H1 (cell line): ENCODE measurements around the gene IGF2R. TPM values are rescaled to one million over a fixed set of nuclear protein-coding genes. Genes with fewer than 3 reads are reported as not detected.

Source experiments
- CTCF ChIA-PET: fragments of 300-600 bp; sonication (Branson Sonifier 250); formaldehyde crosslinking; loops from one replicate; lab custom pipeline; 2021; ENCODE audit not compliant: partially characterized antibody; lab: Charles Lee
- POLR2A ChIA-PET: fragments of 300-600 bp; sonication (Branson Sonifier 250); formaldehyde crosslinking; loops from one replicate; lab custom pipeline; 2021; ENCODE audit warnings: inconsistent platforms; ENCODE audit not compliant: partially characterized antibody; lab: Charles Lee
- DNase-seq, 2 experiments: peaks; one replicate each; pipeline versions ENCODE4 v3.0.0 to v3.0.0-alpha.2; 2010 to 2022; ENCODE audit warnings: low spot score in 2 of 2, low read depth in 1 of 2, mixed read lengths in 1 of 2
- FAIRE-seq: peaks from 2 replicates; lab custom pipeline; 2011; peaks lifted over from hg19 to GRCh38; lab: Jason Lieb, UNC
- H2AFZ ChIP-seq: 2 replicates; pipeline ENCODE4 v1.8.1; 2012; ENCODE audit warnings: low read length, inconsistent platforms
- H2AK5ac ChIP-seq: 2 replicates; pipeline ENCODE4 v1.6.1; 2013; ENCODE audit warnings: low read depth, low read length
- H2BK120ac ChIP-seq: replicated peaks from 2 replicates; pipeline ENCODE3; 2013; ENCODE audit warnings: low read depth, low read length, inconsistent platforms
- H2BK12ac ChIP-seq: 2 replicates; pipeline ENCODE4 v1.6.1; 2013; ENCODE audit warnings: low read depth, low read length
- H2BK15ac ChIP-seq: 2 replicates; pipeline ENCODE4 v1.6.1; 2013; ENCODE audit warnings: low read length
- H2BK20ac ChIP-seq: 2 replicates; pipeline ENCODE4 v1.6.1; 2013; ENCODE audit warnings: low read length
- H2BK5ac ChIP-seq: 2 replicates; pipeline ENCODE4 v1.6.1; 2013; ENCODE audit warnings: low read depth, low read length
- H3K14ac ChIP-seq: 2 replicates; pipeline ENCODE4 v1.6.1; 2013; ENCODE audit warnings: inconsistent platforms; ENCODE audit not compliant: insufficient read length
- H3K18ac ChIP-seq: 2 replicates; pipeline ENCODE4 v1.6.1; 2013; ENCODE audit warnings: low read length; ENCODE audit errors: extremely low read depth
- H3K23ac ChIP-seq: 2 replicates; pipeline ENCODE4 v1.6.1; 2013; ENCODE audit warnings: inconsistent platforms; ENCODE audit not compliant: insufficient read length
- H3K23me2 ChIP-seq: 2 replicates; pipeline ENCODE4 v1.6.1; 2013; ENCODE audit warnings: low read depth, low read length
- H3K27ac ChIP-seq: 2 replicates; pipeline ENCODE4 v1.6.1; 2011; ENCODE audit warnings: low read depth, low read length, inconsistent platforms
- H3K27me3 ChIP-seq, 4 experiments: replicated peaks in 1 of 4; 1 replicate in 1 of 4; 2 replicates in 3 of 4; pipeline versions ENCODE4 v1.6.1 to v1.8.1; 2011 to 2013; ENCODE audit warnings: low read length in 3 of 4, mild to moderate bottlenecking in 3 of 4, inconsistent platforms in 2 of 4, mixed read lengths in 2 of 4, moderate library complexity in 1 of 4; ENCODE audit not compliant: control insufficient read depth in 3 of 4, insufficient read depth in 3 of 4; ENCODE audit errors: extremely low read depth in 1 of 4
- H3K36me3 ChIP-seq, 4 experiments: 2 replicates each; pipeline versions ENCODE4 v1.6.1 to v1.8.1; 2011 to 2013; ENCODE audit warnings: mild to moderate bottlenecking in 4 of 4, low read length in 3 of 4, moderate library complexity in 2 of 4, control low read depth in 1 of 4, inconsistent platforms in 1 of 4; ENCODE audit not compliant: insufficient read depth in 4 of 4, control insufficient read depth in 2 of 4
- H3K4ac ChIP-seq: replicated peaks from 2 replicates; pipeline ENCODE3; 2013; ENCODE audit warnings: low read length, low read depth, mixed read lengths, inconsistent platforms; ENCODE audit not compliant: insufficient read length
- H3K4me1 ChIP-seq, 4 experiments: replicated peaks in 1 of 4; 1 replicate in 1 of 4; 2 replicates in 3 of 4; pipeline versions ENCODE4 v1.6.1 to v1.8.1; 2011 to 2013; ENCODE audit warnings: low read length in 3 of 4, inconsistent platforms in 2 of 4, mixed read lengths in 1 of 4; ENCODE audit not compliant: insufficient read depth in 4 of 4, control insufficient read depth in 3 of 4
- H3K4me2 ChIP-seq, 2 experiments: 2 replicates each; pipeline versions ENCODE4 v1.6.1 to v1.8.1; 2011 to 2013; ENCODE audit warnings: low read depth in 2 of 2, low read length in 2 of 2, control low read depth in 1 of 2, inconsistent platforms in 1 of 2, mild to moderate bottlenecking in 1 of 2; ENCODE audit not compliant: insufficient read depth in 1 of 2
- H3K4me3 ChIP-seq, 4 experiments: fragments of 200-600, 300-600 bp in 1 of 4; sonication (generic), shearing (Covaris generic), sonication (Bioruptor Twin) in 1 of 4; 2 replicates each; pipeline versions ENCODE4 v1.5.1 to v1.8.1; 2011 to 2016; ENCODE audit warnings: low read length in 4 of 4, low read depth in 3 of 4, control low read depth in 2 of 4, inconsistent platforms in 2 of 4, mild to moderate bottlenecking in 2 of 4, mixed read lengths in 1 of 4, moderate library complexity in 1 of 4; ENCODE audit not compliant: insufficient read depth in 2 of 4; ENCODE audit errors: extremely low read depth in 1 of 4
- H3K56ac ChIP-seq: replicated peaks from 2 replicates; pipeline ENCODE3; 2013; ENCODE audit warnings: low read depth, mild to moderate bottlenecking, mixed read lengths, low read length, inconsistent platforms; ENCODE audit not compliant: insufficient read length
- H3K79me1 ChIP-seq: 2 replicates; pipeline ENCODE4 v1.6.1; 2013; ENCODE audit warnings: low read depth, low read length, control low read depth
- H3K79me2 ChIP-seq, 2 experiments: 2 replicates each; pipeline versions ENCODE4 v1.6.1 to v1.8.1; 2012 to 2013; ENCODE audit warnings: low read length in 2 of 2, mild to moderate bottlenecking in 2 of 2, inconsistent platforms in 1 of 2; ENCODE audit not compliant: insufficient read depth in 2 of 2, control insufficient read depth in 1 of 2
- H3K9ac ChIP-seq, 4 experiments: replicated peaks in 1 of 4; 1 replicate in 1 of 4; 2 replicates in 3 of 4; pipeline versions ENCODE4 v1.6.1 to v1.8.1; 2011 to 2013; ENCODE audit warnings: low read depth in 3 of 4, low read length in 3 of 4, control low read depth in 2 of 4, mild to moderate bottlenecking in 2 of 4, moderate library complexity in 2 of 4, inconsistent platforms in 1 of 4; ENCODE audit errors: extremely low read depth in 1 of 4
- H3K9me3 ChIP-seq, 2 experiments: 2 replicates each; pipeline versions ENCODE4 v1.6.1 to v1.8.1; 2012 to 2013; ENCODE audit warnings: mild to moderate bottlenecking in 2 of 2, moderate library complexity in 2 of 2, control low read depth in 1 of 2, inconsistent platforms in 1 of 2, low read depth in 1 of 2, low read length in 1 of 2, mixed read lengths in 1 of 2; ENCODE audit not compliant: insufficient read depth in 2 of 2
- H4K20me1 ChIP-seq, 2 experiments: replicated peaks in 1 of 2; 2 replicates each; pipeline versions ENCODE3 to v1.8.1; 2011 to 2013; ENCODE audit warnings: inconsistent platforms in 2 of 2, low read length in 2 of 2, mild to moderate bottlenecking in 1 of 2; ENCODE audit not compliant: insufficient read depth in 2 of 2, control insufficient read depth in 1 of 2
- H4K5ac ChIP-seq: 2 replicates; pipeline ENCODE4 v1.6.1; 2013; ENCODE audit warnings: low read length, low read depth, mixed read lengths, inconsistent platforms; ENCODE audit not compliant: insufficient read length
- H4K8ac ChIP-seq: 2 replicates; pipeline ENCODE4 v1.8.0; 2013; ENCODE audit warnings: mild to moderate bottlenecking, moderate library complexity, low read length, inconsistent platforms; ENCODE audit not compliant: insufficient read depth; ENCODE audit errors: extremely low read depth
- H4K91ac ChIP-seq: replicated peaks from 2 replicates; pipeline ENCODE3; 2013; ENCODE audit warnings: low read length, mixed read lengths, inconsistent platforms; ENCODE audit not compliant: insufficient read length
- POLR2A ChIP-seq, 2 experiments: IDR thresholded peaks; 1 replicate in 1 of 2; 2 replicates in 1 of 2; pipeline ENCODE4 v1.6.1; 2011; ENCODE audit warnings: low read depth in 2 of 2, low read length in 2 of 2, mild to moderate bottlenecking in 2 of 2; ENCODE audit errors: control extremely low read depth in 1 of 2
- RAD21 ChIP-seq, 2 experiments: IDR thresholded peaks in 1 of 2; conservative IDR thresholded peaks in 1 of 2; 2 replicates each; pipeline ENCODE4 v1.6.1; 2011; ENCODE audit warnings: low read depth in 2 of 2, low read length in 2 of 2, improper control_type of control experiment in 1 of 2, inconsistent platforms in 1 of 2, mild to moderate bottlenecking in 1 of 2, moderate library complexity in 1 of 2
- SP4 ChIP-seq: IDR thresholded peaks from 2 replicates; pipeline ENCODE4 v1.6.1; 2012; ENCODE audit warnings: low read length, inconsistent platforms
- WGBS, 2 experiments: shearing (Covaris generic) in 1 of 2; methylation state at CpG; one replicate each; pipeline versions ENCODE4 v1.1.6 to v1.1.7; 2013 to 2015; ENCODE audit warnings: low lambda C conversion rate in 2 of 2, mixed read lengths in 2 of 2, inconsistent platforms in 1 of 2, low coverage in 1 of 2, missing lambda C conversion rate in 1 of 2; ENCODE audit not compliant: insufficient replicate concordance in 2 of 2, insufficient coverage in 1 of 2, insufficient read length in 1 of 2; ENCODE audit errors: extremely low coverage in 1 of 2, missing lambda C conversion rate in 1 of 2; 5-methylcytosine and 5-hydroxymethylcytosine counted together
- polyA plus RNA-seq, 7 experiments: library from polyadenylated mRNA; depleted of rRNA in 3 of 7; stranded (reverse) in 5 of 7; unstranded in 2 of 7; fragments of >200 nt in 5 of 7; fragments of 200-250 nt in 2 of 7; gene quantifications; 1 replicate in 5 of 7; 2 replicates in 1 of 7; 4 replicates in 1 of 7; pipeline versions ENCODE4 v1.2.1 to v1.2.3, GENCODE V29; 2011 to 2013; ENCODE audit warnings: missing spikeins in 2 of 7, mixed read lengths in 2 of 7
- total RNA-seq: library from RNA; stranded (reverse); fragmentation: NEBNext Ultra II Directional; extraction: Animal tissue kit (Norgen Biotek cat#: 25700); gene quantifications from 2 replicates; pipeline ENCODE4 v1.2.1, GENCODE V29; 2021
- TF ChIP-seq, protein P1 (sequence below), 3 experiments: IDR thresholded peaks; 1 replicate in 2 of 3; 2 replicates in 1 of 3; pipeline versions ENCODE4 v1.5.1 to v1.6.1; 2011; ENCODE audit warnings: low read length in 3 of 3, mild to moderate bottlenecking in 3 of 3, inconsistent platforms in 2 of 3, low read depth in 1 of 3, moderate library complexity in 1 of 3; ENCODE audit not compliant: insufficient read depth in 1 of 3; ENCODE audit errors: control extremely low read depth in 1 of 3

Gene IGF2R
- total and polyA plus RNA-seq, 2 of the 8 experiments (the other 6 are each of a cell fraction or from before 2014, with no cell fraction given), result 20.6 to 74.1 TPM

DNA sequence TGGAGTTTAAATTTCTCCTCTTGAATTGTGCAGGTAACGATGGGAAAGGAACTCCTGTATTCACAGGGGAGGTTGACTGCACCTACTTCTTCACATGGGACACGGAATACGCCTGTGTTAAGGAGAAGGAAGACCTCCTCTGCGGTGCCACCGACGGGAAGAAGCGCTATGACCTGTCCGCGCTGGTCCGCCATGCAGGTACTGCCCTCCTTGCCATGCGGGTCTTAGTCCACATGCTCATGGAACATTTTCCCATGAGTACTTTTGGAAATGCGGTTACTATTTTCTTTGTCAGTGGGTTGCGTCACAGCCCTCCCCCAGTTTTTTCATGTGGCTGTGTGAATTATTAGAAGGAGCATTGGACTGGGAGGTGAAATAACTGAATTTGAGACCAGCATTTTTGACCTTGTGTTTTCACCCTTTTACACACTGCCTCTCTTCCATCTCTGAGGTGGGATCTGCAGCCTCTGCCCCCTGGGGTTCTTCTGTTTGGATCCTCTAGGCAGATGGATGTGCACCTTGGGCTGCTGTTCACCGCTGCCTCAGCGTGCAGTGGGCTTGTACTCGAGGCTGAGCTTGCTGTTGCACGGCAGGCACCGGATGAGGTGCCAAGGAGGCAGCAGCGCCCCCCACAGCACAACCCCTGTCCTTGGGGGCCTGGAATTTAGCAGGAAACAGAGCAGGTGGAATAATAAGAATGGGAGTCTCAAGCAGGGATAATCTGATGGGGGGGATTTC is 71.8 kb downstream of the IGF2R start:
- Histone ChIP-seq H3K4me3 (no peak overlapping the region), H2BK12ac (no peak overlapping the region)
- TF ChIP-seq SP4 (no peak), POLR2A (IDR thresholded peaks at IDR 0.05; ENCODE audit: control extremely low read depth in 1 of 2, low read depth in 2 of 2, low read length in 2 of 2) (no peak), RAD21 (IDR thresholded peaks at IDR 0.05 in 1 of 2, conservative IDR thresholded peaks at IDR 0.05 in 1 of 2; ENCODE audit: low read depth in 2 of 2, low read length in 2 of 2) (peak; percentile 22 to 37; a peak in 3 of 4 replicates)
- TF ChIP-seq, protein P1, sequence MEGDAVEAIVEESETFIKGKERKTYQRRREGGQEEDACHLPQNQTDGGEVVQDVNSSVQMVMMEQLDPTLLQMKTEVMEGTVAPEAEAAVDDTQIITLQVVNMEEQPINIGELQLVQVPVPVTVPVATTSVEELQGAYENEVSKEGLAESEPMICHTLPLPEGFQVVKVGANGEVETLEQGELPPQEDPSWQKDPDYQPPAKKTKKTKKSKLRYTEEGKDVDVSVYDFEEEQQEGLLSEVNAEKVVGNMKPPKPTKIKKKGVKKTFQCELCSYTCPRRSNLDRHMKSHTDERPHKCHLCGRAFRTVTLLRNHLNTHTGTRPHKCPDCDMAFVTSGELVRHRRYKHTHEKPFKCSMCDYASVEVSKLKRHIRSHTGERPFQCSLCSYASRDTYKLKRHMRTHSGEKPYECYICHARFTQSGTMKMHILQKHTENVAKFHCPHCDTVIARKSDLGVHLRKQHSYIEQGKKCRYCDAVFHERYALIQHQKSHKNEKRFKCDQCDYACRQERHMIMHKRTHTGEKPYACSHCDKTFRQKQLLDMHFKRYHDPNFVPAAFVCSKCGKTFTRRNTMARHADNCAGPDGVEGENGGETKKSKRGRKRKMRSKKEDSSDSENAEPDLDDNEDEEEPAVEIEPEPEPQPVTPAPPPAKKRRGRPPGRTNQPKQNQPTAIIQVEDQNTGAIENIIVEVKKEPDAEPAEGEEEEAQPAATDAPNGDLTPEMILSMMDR (IDR thresholded peaks at IDR 0.05; ENCODE audit: control extremely low read depth in 1 of 3, insufficient read depth in 1 of 3, low read depth in 1 of 3, low read length in 3 of 3), result peak; percentile 6 to 14 (median 8); a peak in 2 of 4 replicates
- TF ChIP-seq, all 59 proteins: peak for 2
- no peaks in the 10 kb centered on the region for H3K79me2 ChIP-seq
- H3K9me3 ChIP-seq, result no peaks in the 10 kb centered on the region
- no peak overlapping the region for H3K18ac ChIP-seq
- H4K91ac ChIP-seq, result no peak overlapping the region
- H4K5ac ChIP-seq, result no peak overlapping the region
- no peak overlapping the region for H2BK5ac ChIP-seq
- 96% methylated on average over 19 of the region's 19 CpGs; no CpG with 5 or more reads in 1 of the 2 experiments for WGBS, 2 experiments
- no peak overlapping the region for H3K23ac ChIP-seq
- H2AK5ac ChIP-seq, result no peak overlapping the region
- H2BK20ac ChIP-seq, result no peak overlapping the region
- POLR2A ChIA-PET, result no interaction called here
- H3K36me3 ChIP-seq, result peaks cover 26 to 61% (median 55%) of the 10 kb centered on the region in 4 experiments
- H3K79me1 ChIP-seq, result no peaks in the 10 kb centered on the region
- DNase-seq (no peak), FAIRE-seq (no peak)
- CTCF ChIA-PET, result interaction anchor here (0.8 to 1.7 kb wide), 5 partner anchors 9 to 177 kb away, joined by 3 to 6 read pairs (median 3); no protein-coding TSS in a partner anchor
- no peaks in the 10 kb centered on the region for H3K23me2 ChIP-seq
- H3K27me3 ChIP-seq, result no peaks in the 10 kb centered on the region
- no peak overlapping the region for H2AFZ ChIP-seq
- no peaks in the 10 kb centered on the region for H3K4me1 ChIP-seq
- H2BK120ac ChIP-seq, result no peak overlapping the region
- H3K4me2 ChIP-seq, result no peak overlapping the region
- H3K9ac ChIP-seq, result no peak overlapping the region
- peaks cover 3 to 6% of the 10 kb centered on the region in 2 experiments for H4K20me1 ChIP-seq
- no peak overlapping the region for H3K4ac ChIP-seq
- H3K14ac ChIP-seq, result no peak overlapping the region
- H2BK15ac ChIP-seq, result no peak overlapping the region
- H3K27ac ChIP-seq, result no peak overlapping the region
- H3K56ac ChIP-seq, result no peak overlapping the region
- no peak overlapping the region for H4K8ac ChIP-seq
